IMR-90 (cell line): ENCODE measurements around the gene NPAS2. TPM values are rescaled to one million over a fixed set of nuclear protein-coding genes. Genes with fewer than 3 reads are reported as not detected.
A peak's percentile ranks its signal among the peaks of the same experiment; 100 is the strongest.

Experiments used
- ATAC-seq: fragments of 200-7000 bp; cut with Tn5 transposase; 2 replicates; pipeline ENCODE4 v1.9.1; 2020; ENCODE audit warnings: low read depth, mild to moderate bottlenecking, moderate library complexity
- BruUV-seq: library from RNA; stranded (reverse); fragments of 400-500 nt; replicated peaks from 2 replicates; lab custom pipeline; 2021; lab: Mats Ljungman, UMichigan
- CTCF ChIA-PET: fragments of 300-600 bp; formaldehyde crosslinking; extraction: SDS; loops from one replicate; lab custom pipeline; 2021; ENCODE audit warnings: antibody characterized with exemption; lab: Yijun Ruan, JAX
- POLR2A ChIA-PET: fragments of 300-600 bp; sonication (Branson Sonifier 250); formaldehyde crosslinking; loops from one replicate; lab custom pipeline; 2022; ENCODE audit warnings: antibody characterized with exemption; ENCODE audit not compliant: unreplicated experiment; lab: Charles Lee
- DNase-seq: peaks from one replicate; pipeline ENCODE4 v3.0.0; 2013
- H2AFZ ChIP-seq: replicated peaks from 2 replicates; pipeline ENCODE3; 2013; ENCODE audit warnings: low read length, mild to moderate bottlenecking; ENCODE audit not compliant: poor library complexity
- H2AK5ac ChIP-seq: 2 replicates; pipeline ENCODE4 v1.6.1; 2013; ENCODE audit warnings: low read depth, low read length, inconsistent platforms
- H2AK9ac ChIP-seq: replicated peaks from 2 replicates; pipeline ENCODE3; 2013; ENCODE audit warnings: mild to moderate bottlenecking, low read depth, low read length, moderate library complexity; ENCODE audit not compliant: poor library complexity
- H2BK120ac ChIP-seq: 2 replicates; pipeline ENCODE4 v1.6.1; 2013; ENCODE audit warnings: low read depth, low read length, inconsistent platforms
- H2BK15ac ChIP-seq: 3 replicates; pipeline ENCODE4 v1.6.1; 2013; ENCODE audit warnings: low read depth, low read length, inconsistent platforms
- H2BK20ac ChIP-seq: 2 replicates; pipeline ENCODE4 v1.6.1; 2013; ENCODE audit warnings: low read depth, mild to moderate bottlenecking, inconsistent platforms, low read length, moderate library complexity
- H2BK5ac ChIP-seq: 2 replicates; pipeline ENCODE4 v1.6.1; 2013; ENCODE audit warnings: mild to moderate bottlenecking, low read depth, low read length, inconsistent platforms; ENCODE audit not compliant: poor library complexity, severe bottlenecking
- H3K14ac ChIP-seq: replicated peaks from 2 replicates; pipeline ENCODE4 v1.6.1; 2013; ENCODE audit warnings: low read depth, low read length, inconsistent platforms
- H3K18ac ChIP-seq: 2 replicates; pipeline ENCODE4 v1.6.1; 2013; ENCODE audit warnings: low read depth, low read length, control low read depth
- H3K23ac ChIP-seq: 2 replicates; pipeline ENCODE4 v1.6.1; 2013; ENCODE audit warnings: low read depth, low read length, inconsistent platforms
- H3K27ac ChIP-seq: 2 replicates; pipeline ENCODE4 v1.5.1; 2013; ENCODE audit warnings: mild to moderate bottlenecking, control low read depth, low read length; ENCODE audit not compliant: insufficient read depth
- H3K27me3 ChIP-seq: 2 replicates; pipeline ENCODE4 v1.6.1; 2013; ENCODE audit warnings: low read length; ENCODE audit not compliant: control insufficient read depth, insufficient read depth
- H3K36me3 ChIP-seq: 2 replicates; pipeline ENCODE4 v1.6.1; 2013; ENCODE audit warnings: low read length, mixed read lengths; ENCODE audit not compliant: control insufficient read depth, insufficient read depth
- H3K4ac ChIP-seq: 2 replicates; pipeline ENCODE4 v1.6.1; 2013; ENCODE audit warnings: low read depth, low read length, inconsistent platforms
- H3K4me1 ChIP-seq: 2 replicates; pipeline ENCODE4 v1.6.1; 2013; ENCODE audit warnings: low read length, mixed read lengths; ENCODE audit not compliant: control insufficient read depth, insufficient read depth
- H3K4me2 ChIP-seq: 2 replicates; pipeline ENCODE4 v1.6.1; 2013; ENCODE audit warnings: low read depth, mild to moderate bottlenecking, control low read depth, low read length, moderate library complexity
- H3K4me3 ChIP-seq: 2 replicates; pipeline ENCODE4 v1.5.1; 2013; ENCODE audit warnings: low read depth, mild to moderate bottlenecking, control low read depth, low read length, moderate library complexity; ENCODE audit not compliant: insufficient read depth
- H3K56ac ChIP-seq: 2 replicates; pipeline ENCODE4 v1.6.1; 2013; ENCODE audit warnings: low read length, inconsistent platforms; ENCODE audit not compliant: insufficient read depth; ENCODE audit errors: extremely low read depth
- H3K79me1 ChIP-seq, 2 experiments: 2 replicates each; pipeline ENCODE4 v1.6.1; 2013; ENCODE audit warnings: low read length in 2 of 2, inconsistent platforms in 1 of 2, low read depth in 1 of 2
- H3K9ac ChIP-seq: 2 replicates; pipeline ENCODE4 v1.6.1; 2013; ENCODE audit warnings: low read depth, low read length, control low read depth
- H3K9me1 ChIP-seq: 2 replicates; pipeline ENCODE4 v1.6.1; 2013; ENCODE audit warnings: low read length, inconsistent platforms; ENCODE audit not compliant: insufficient read depth
- H3K9me3 ChIP-seq: 2 replicates; pipeline ENCODE4 v1.6.1; 2013; ENCODE audit warnings: low read length; ENCODE audit not compliant: control insufficient read depth, insufficient read depth
- H4K20me1 ChIP-seq: 2 replicates; pipeline ENCODE4 v1.6.1; 2013; ENCODE audit warnings: low read length, inconsistent platforms; ENCODE audit not compliant: insufficient read depth
- H4K5ac ChIP-seq: 2 replicates; pipeline ENCODE4 v1.6.1; 2013; ENCODE audit warnings: mild to moderate bottlenecking, low read depth, low read length, control low read depth
- H4K8ac ChIP-seq, 2 experiments: 2 replicates each; pipeline ENCODE4 v1.6.1; 2013; ENCODE audit warnings: low read depth in 2 of 2, low read length in 2 of 2, control low read depth in 1 of 2, inconsistent platforms in 1 of 2
- H4K91ac ChIP-seq: 2 replicates; pipeline ENCODE4 v1.6.1; 2013; ENCODE audit warnings: low read depth, low read length, inconsistent platforms; ENCODE audit not compliant: insufficient read depth
- CHD1 ChIP-seq: IDR thresholded peaks from 2 replicates; pipeline ENCODE4 v1.6.1; 2012; ENCODE audit warnings: low read depth, low read length, improper control_type of control experiment
- CTCF ChIP-seq: conservative IDR thresholded peaks from 2 replicates; pipeline ENCODE4 v1.5.1; 2012; ENCODE audit warnings: mild to moderate bottlenecking, low read depth, low read length, improper control_type of control experiment
- POLR2A ChIP-seq: IDR thresholded peaks from 2 replicates; pipeline ENCODE4 v1.6.1; 2012; ENCODE audit warnings: mild to moderate bottlenecking, low read depth, low read length
- RAD21 ChIP-seq: IDR thresholded peaks from 2 replicates; pipeline ENCODE4 v1.6.1; 2012; ENCODE audit warnings: low read length, improper control_type of control experiment
- RCOR1 ChIP-seq: IDR thresholded peaks from 2 replicates; pipeline ENCODE4 v1.6.1; 2012; ENCODE audit warnings: mild to moderate bottlenecking, low read length, improper control_type of control experiment; ENCODE audit not compliant: insufficient replicate concordance
- SMC3 ChIP-seq: fragments of 150-350 bp; IDR thresholded peaks from 2 replicates; pipeline ENCODE4 v1.6.1; 2016; ENCODE audit warnings: low read depth, mild to moderate bottlenecking, antibody characterized with exemption, low read length, moderate library complexity
- WGBS, 2 experiments: methylation state at CpG; one replicate each; pipeline versions ENCODE4 v1.1.5 to v1.1.7; 2013; ENCODE audit warnings: missing lambda C conversion rate in 2 of 2; ENCODE audit not compliant: insufficient read length in 1 of 2; ENCODE audit errors: extremely low coverage in 2 of 2; 5-methylcytosine and 5-hydroxymethylcytosine counted together
- dilution Hi-C: fragments of 300-500 bp; cut with HindIII; formaldehyde crosslinking; loops from one replicate; pipeline ENCODE4 v1.14.3; 2018; ENCODE audit warnings: low sequenced_read_pairs; ENCODE audit not compliant: unreplicated experiment
- in situ Hi-C: fragments of 300-500 bp; cut with MboI; formaldehyde crosslinking; loops from 3 replicates; pipeline ENCODE4 v1.14.3; 2019; ENCODE audit warnings: low sequenced_read_pairs, inconsistent platforms, mixed read lengths
- intact Hi-C: fragments of 100-400 bp; cut with micrococcal nuclease; formaldehyde crosslinking; loops from 2 replicates; pipeline ENCODE4 v1.10.0; 2022
- polyA plus RNA-seq, 3 experiments: library from polyadenylated mRNA; depleted of rRNA; stranded (reverse); fragments of >200 nt; gene quantifications; 2 replicates each; pipeline ENCODE4 v1.2.3, GENCODE V29; 2012; ENCODE audit warnings: low replicate concordance in 1 of 3
- total RNA-seq: library from RNA; depleted of rRNA; stranded (reverse); fragments of >200 nt; gene quantifications from 2 replicates; pipeline ENCODE4 v1.2.3, GENCODE V29; 2012

Gene NPAS2
- total and polyA plus RNA-seq, 2 of the 4 experiments (the other 2 are of a cell fraction): 5.2 to 14.8 TPM

GRCh38 chr2:100984892-100985307 lies 165.0 kb downstream of the NPAS2 start:
- Histone ChIP-seq H4K8ac (peak overlapping the region in 1 of 2 experiments; percentile 15; a peak in 1 of 4 replicates), H3K9ac (no peak overlapping the region), H3K9me3 (no peaks in the 10 kb centered on the region), H3K36me3 (peaks cover 10% of the 10 kb centered on the region), H3K79me1 (no peaks in the 10 kb centered on the region), H3K14ac (no peak overlapping the region), H2BK120ac (no peak overlapping the region), H3K9me1 (0 out of 2 replicates have a peak, but pooled peaks cover 2% of the 10 kb centered on the region), H3K27me3 (no peaks in the 10 kb centered on the region), H3K56ac (no peak overlapping the region), H3K4ac (no peak overlapping the region), H2BK20ac (no peak overlapping the region), H3K27ac (no peak overlapping the region), H4K20me1 (no peaks in the 10 kb centered on the region; the same call in 1 of the 2 replicates), H2BK5ac (no peak overlapping the region), H2AK5ac (0 out of 2 replicates have a peak overlapping the region, but pooled peaks have one; percentile 68), H2AFZ (peak overlapping the region; percentile 82), H3K4me3 (no peak overlapping the region), H4K5ac (no peak overlapping the region), H2AK9ac (peak overlapping the region; percentile 37), H3K4me2 (no peak overlapping the region), H4K91ac (no peak overlapping the region), H3K4me1 (0 out of 2 replicates have a peak, but pooled peaks cover 2% of the 10 kb centered on the region), H3K18ac (no peak overlapping the region), H2BK15ac (no peak overlapping the region), H3K23ac (no peak overlapping the region)
- intact Hi-C loops (loop anchor here (1.0 to 10.0 kb wide), 5 partner anchors 82 to 560 kb away; partner anchors contain the start of gene NPAS2), dilution Hi-C loops (no loop called here), in situ Hi-C loops (no loop called here)
- no TSS peak for BruUV-seq
- ATAC-seq: peak; percentile 82
- ChIA-PET POLR2A (no interaction called here), CTCF (interaction anchor here (0.6 to 2.5 kb wide), 4 partner anchors 11 to 374 kb away, joined by 3 to 13 read pairs (median 3); no protein-coding TSS in a partner anchor)
- TF ChIP-seq RAD21: peak; percentile 96
- peak; percentile 97 for TF ChIP-seq SMC3
- peak; percentile 87 for TF ChIP-seq CTCF
- no peak for TF ChIP-seq RCOR1
- no peak for TF ChIP-seq POLR2A
- no peak for TF ChIP-seq CHD1
- peak; percentile 69 for DNase-seq
- WGBS, 2 experiments: 27% methylated on average over 6 of the region's 7 CpGs; no CpG with 5 or more reads in 1 of the 2 experiments
